ENCODE results near the gene MIPEP. TPM values are rescaled to one million over a fixed set of nuclear protein-coding genes. Genes with fewer than 3 reads are reported as not detected.

Gene MIPEP
- total and polyA plus RNA-seq, 10 of the 15 experiments (the other 5 are each of a cell fraction or from before 2014, with no cell fraction given) = 15.6 to 56.2 (median 29.8) TPM

DNA sequence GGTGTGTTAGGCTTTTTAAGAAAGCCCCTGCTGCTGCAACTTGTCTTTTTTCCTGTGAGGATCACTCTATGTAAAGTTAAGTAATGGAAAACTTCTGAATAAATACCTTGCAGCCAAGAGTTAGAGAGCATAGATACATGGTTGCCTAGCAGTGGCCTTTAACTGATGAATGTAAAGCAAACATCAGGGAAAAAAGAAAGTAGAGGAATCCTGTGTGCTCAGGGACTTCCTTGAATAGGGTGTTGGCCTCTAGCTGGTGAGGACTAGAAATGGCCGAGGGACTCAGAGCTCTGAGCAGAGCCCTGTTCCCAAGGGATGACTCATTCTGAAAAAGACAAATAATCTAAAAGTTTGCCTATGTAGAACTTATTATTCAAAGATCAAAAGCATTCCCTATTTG is 135.7 kb downstream of the MIPEP start:
- no TSS peak for BruUV-seq (replicated peaks)
- Histone ChIP-seq H3K27me3 (replicated peaks in 1 of 2; ENCODE audit: control insufficient read depth in 2 of 2, insufficient read depth in 2 of 2, low read length in 1 of 2) (no peaks in the 10 kb centered on the region), H3K4me1 (ENCODE audit: control insufficient read depth, insufficient read depth, low read length) (peaks cover 38% of the 10 kb centered on the region), H3K9me3 (replicated peaks; ENCODE audit: control insufficient read depth, insufficient read depth, low read length) (no peaks in the 10 kb centered on the region), H3K9ac (ENCODE audit: control insufficient read depth, insufficient read depth, low read length) (no peak overlapping the region; the same call in 1 of the 2 replicates), H4K20me1 (ENCODE audit: control insufficient read depth, insufficient read depth) (no peaks in the 10 kb centered on the region), H3K36me3 (ENCODE audit: control insufficient read depth in 2 of 2, insufficient read depth in 2 of 2, low read length in 1 of 2) (no peaks in the 10 kb centered on the region), H3K27ac (ENCODE audit: control insufficient read depth, insufficient read depth) (peak overlapping the region; percentile 86), H3K4me3 (no peak overlapping the region), H3K79me2 (ENCODE audit: control insufficient read depth, insufficient read depth, low read length) (no peaks in the 10 kb centered on the region), H3K4me2 (ENCODE audit: control insufficient read depth, insufficient read depth) (peak overlapping the region; percentile 10; the same call in 1 of the 2 replicates), H2AFZ (ENCODE audit: control insufficient read depth, low read depth, low read length) (no peak overlapping the region)
- RAD21 ChIA-PET (ENCODE audit: unreplicated experiment) = interaction anchor here (0.6 to 1.8 kb wide), 4 partner anchors 15 to 57 kb away, joined by 3 to 7 read pairs (median 4); no protein-coding TSS in a partner anchor
- ATAC-seq = peak; percentile 12; the same call in 2 of the 3 replicates
- SMC1A ChIA-PET (ENCODE audit: uncharacterized antibody, unreplicated experiment) = interaction anchor here (1.0 to 2.7 kb wide), 3 partner anchors 9 to 55 kb away, joined by 3 to 13 read pairs (median 3); no protein-coding TSS in a partner anchor
- POLR2A ChIA-PET = no interaction called here
- TF ChIP-seq HCFC1 (IDR thresholded peaks at IDR 0.05; ENCODE audit: low read length) = no peak
- TF ChIP-seq JUNB (IDR thresholded peaks at IDR 0.05) = peak; percentile 72
- no peak for TF ChIP-seq STAT3 (IDR thresholded peaks at IDR 0.05; ENCODE audit: low read depth, low read length)
- in situ Hi-C loops (cut with MboI) = no loop called here
- intact Hi-C loops (cut with micrococcal nuclease; ENCODE audit: unreplicated experiment) = loop anchor here (2.0 kb wide), 2 partner anchors 23 to 41 kb away; no protein-coding TSS in a partner anchor
- CTCF ChIA-PET = interaction anchor here (1.0 to 1.4 kb wide), 2 partner anchors 17 to 18 kb away, joined by 3 read pairs; no protein-coding TSS in a partner anchor
- no peak for DNase-seq (ENCODE audit: low read depth, low spot score)
- WGBS (ENCODE audit: insufficient coverage, insufficient replicate concordance, low lambda C conversion rate, missing lambda C conversion rate) = 90% methylated on average over 1 of the region's 1 CpG
- FAIRE-seq = no peak

DNA sequence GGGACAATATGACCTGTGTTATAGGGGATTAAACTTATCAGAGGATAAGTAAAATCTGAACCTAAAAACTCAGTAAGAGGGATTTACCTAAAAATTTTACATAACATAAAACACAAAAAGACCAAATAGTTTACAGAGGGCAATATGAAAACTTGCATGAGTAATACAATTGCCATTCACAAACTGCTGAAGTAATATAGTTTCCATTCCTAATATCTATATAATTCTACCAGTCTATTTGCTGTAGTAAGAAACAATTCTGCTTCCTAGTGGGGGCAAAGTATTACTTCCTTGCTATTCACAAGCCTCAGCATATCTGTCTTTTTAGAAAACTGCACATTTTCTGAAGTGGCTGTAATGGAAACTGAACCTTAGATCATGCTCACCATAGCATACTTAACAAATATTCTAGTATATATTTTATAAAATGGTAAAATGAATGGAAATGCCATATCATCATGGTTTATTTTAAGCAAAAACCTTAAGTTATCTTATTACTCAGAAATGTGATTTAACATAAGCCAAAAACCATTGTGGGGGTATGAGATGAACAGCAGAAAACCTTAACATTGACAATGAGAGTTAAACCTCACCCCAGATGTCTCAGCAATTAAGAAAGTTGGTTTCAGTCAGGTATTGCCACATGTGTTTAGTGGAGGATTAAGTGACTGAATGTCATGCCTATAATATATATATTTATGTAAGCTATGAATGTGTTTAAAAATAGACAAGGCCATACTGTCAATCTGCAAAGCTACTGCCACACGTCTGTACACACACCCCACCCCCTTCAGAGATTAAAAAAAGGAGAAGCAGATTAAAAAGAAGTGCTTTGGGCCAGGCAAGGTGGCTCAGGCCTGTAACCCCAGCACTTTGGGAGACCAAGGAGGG is 136.8 kb downstream of the MIPEP start:
- DNase-seq (ENCODE audit: low read depth, low spot score) = peak; percentile 69
- intact Hi-C loops (cut with micrococcal nuclease; ENCODE audit: unreplicated experiment) = loop anchor here (2.0 kb wide), 2 partner anchors 24 to 42 kb away; no protein-coding TSS in a partner anchor
- TF ChIP-seq CEBPB (IDR thresholded peaks at IDR 0.05; ENCODE audit: borderline replicate concordance in 1 of 2, low read depth in 2 of 2, low read length in 2 of 2) (peak in 1 of 2 experiments; percentile 52; a peak in 2 of 4 replicates), USF1 (IDR thresholded peaks at IDR 0.05; ENCODE audit: borderline replicate concordance, extremely low read length, insufficient read depth, low read depth, low read length) (no peak), TCF3 (IDR thresholded peaks at IDR 0.05; ENCODE audit: borderline replicate concordance, insufficient read depth, low read depth, low read length) (0 out of 2 replicates have a peak, but pooled peaks have one; percentile 48), BHLHE40 (IDR thresholded peaks at IDR 0.05; ENCODE audit: borderline replicate concordance in 1 of 2, low read depth in 2 of 2, low read length in 1 of 2) (peak; percentile 31 to 44; a peak in 2 of 4 replicates), ATF2 (IDR thresholded peaks at IDR 0.05; ENCODE audit: low read length) (peak; percentile 82), TCF12 (IDR thresholded peaks at IDR 0.05; ENCODE audit: low read depth, low read length) (peak; percentile 73; the same call in 1 of the 2 replicates), PKNOX1 (IDR thresholded peaks at IDR 0.05) (peak; percentile 88)

More for the DNA sequence above, 136.8 kb downstream of the MIPEP start:
- H3K27me3 ChIP-seq (replicated peaks in 1 of 2; ENCODE audit: control insufficient read depth in 2 of 2, insufficient read depth in 2 of 2, low read length in 1 of 2) = no peaks in the 10 kb centered on the region
- peaks cover 42% of the 10 kb centered on the region for H3K4me1 ChIP-seq (ENCODE audit: control insufficient read depth, insufficient read depth, low read length)
- ChIA-PET RAD21 (ENCODE audit: unreplicated experiment) (interaction anchor here (0.7 to 1.8 kb wide), 8 partner anchors 16 to 93 kb away, joined by 3 to 7 read pairs (median 4); no protein-coding TSS in a partner anchor), CTCF (interaction anchor here (0.8 to 3.5 kb wide), 5 partner anchors 11 to 57 kb away, joined by 3 to 15 read pairs (median 3); no protein-coding TSS in a partner anchor), SMC1A (ENCODE audit: uncharacterized antibody, unreplicated experiment) (interaction anchor here (0.7 to 2.7 kb wide), 10 partner anchors 9 to 56 kb away, joined by 3 to 13 read pairs (median 4); no protein-coding TSS in a partner anchor), POLR2A (interaction anchor here (0.7 kb wide), 1 partner anchor 145 kb away, joined by 4 read pairs; no protein-coding TSS in a partner anchor)
- no peaks in the 10 kb centered on the region for H4K20me1 ChIP-seq (ENCODE audit: control insufficient read depth, insufficient read depth)
- no peak overlapping the region for H3K4me2 ChIP-seq (ENCODE audit: control insufficient read depth, insufficient read depth)
- H3K9me3 ChIP-seq (replicated peaks; ENCODE audit: control insufficient read depth, insufficient read depth, low read length) = no peaks in the 10 kb centered on the region
- H3K36me3 ChIP-seq (ENCODE audit: control insufficient read depth in 2 of 2, insufficient read depth in 2 of 2, low read length in 1 of 2) = no peaks in the 10 kb centered on the region
- WGBS (ENCODE audit: insufficient coverage, insufficient replicate concordance, low lambda C conversion rate, missing lambda C conversion rate) = 9% methylated on average over 1 of the region's 1 CpG
- H3K79me2 ChIP-seq (ENCODE audit: control insufficient read depth, insufficient read depth, low read length) = no peaks in the 10 kb centered on the region
- H3K9ac ChIP-seq (ENCODE audit: control insufficient read depth, insufficient read depth, low read length) = peak overlapping the region; percentile 30; the same call in 1 of the 2 replicates
- BruUV-seq (replicated peaks) = no TSS peak
- in situ Hi-C loops (cut with MboI) = no loop called here
- FAIRE-seq (no peak), ATAC-seq (peak; percentile 85)
- no peak overlapping the region for H3K4me3 ChIP-seq
- peak overlapping the region; percentile 86 for H3K27ac ChIP-seq (ENCODE audit: control insufficient read depth, insufficient read depth)
- no peak overlapping the region for H2AFZ ChIP-seq (ENCODE audit: control insufficient read depth, low read depth, low read length)

All from GM12878 (cell line).